NCI-H2081 treated with DMSO at 0.1 percent for 48 hours (cell line): ENCODE data around the gene ANKRD13D.

ENCODE experiments used
- DNase-seq: peaks from one replicate; lab custom pipeline; 2025; lab: John Stamatoyannopoulos, UW

Gene ANKRD13D

GRCh38 chr11:67285541-67286498 is 3.3 kb upstream of the ANKRD13D start:
- DNase-seq = no peak

DNA sequence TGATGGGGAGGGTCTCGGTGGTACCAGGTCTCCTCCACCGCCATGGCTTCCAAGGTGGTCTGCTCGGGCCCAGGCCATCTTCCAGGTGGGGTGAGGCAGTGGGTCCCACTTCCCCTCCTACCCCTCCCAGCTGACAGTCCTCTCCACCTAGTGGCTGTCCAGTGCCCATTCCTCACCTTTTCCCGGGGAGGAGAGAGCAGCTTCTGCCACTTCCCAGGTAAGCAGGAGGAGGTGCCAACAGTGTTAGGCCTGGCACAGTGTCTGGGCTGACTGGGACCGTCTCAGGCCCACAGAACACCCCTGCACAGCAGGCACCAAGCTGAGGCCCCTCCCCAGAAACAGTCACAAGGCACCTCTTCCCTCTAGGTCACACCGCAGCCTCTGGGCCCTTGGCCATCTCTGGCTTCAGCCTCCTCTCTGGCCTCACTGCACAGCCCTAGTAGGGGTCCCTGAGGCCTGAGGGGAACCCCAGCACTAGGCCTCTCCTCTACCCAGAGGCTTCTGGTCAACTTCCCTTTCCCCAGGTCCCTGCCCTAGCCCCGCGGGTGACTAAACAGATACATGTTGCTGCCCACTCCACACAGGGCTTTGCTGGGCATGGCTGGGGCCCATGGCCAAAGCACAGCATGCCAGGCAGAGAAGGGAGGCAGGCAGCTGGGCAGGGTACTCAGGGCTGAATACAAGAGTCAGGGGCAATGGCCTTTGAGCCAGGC is 2.3 kb upstream of the ANKRD13D start:
- DNase-seq = no peak

- DNase-seq = no peak
These were observed 1.5 kb upstream of the ANKRD13D start for GRCh38 chr11:67287355-67288197.

DNA sequence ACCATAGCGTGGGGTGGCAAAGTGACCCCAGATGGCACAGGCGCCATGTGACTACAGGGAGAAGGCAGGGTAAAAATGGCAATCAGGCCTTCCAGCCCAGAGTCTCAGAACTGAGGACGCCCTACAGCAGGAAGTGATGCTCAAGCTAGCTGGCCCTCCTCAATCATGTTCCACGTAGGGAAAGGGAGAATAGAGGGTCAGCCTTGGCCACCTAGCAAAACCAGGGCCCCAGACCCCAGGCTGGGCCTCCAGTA is 978 bp upstream of the ANKRD13D start:
- DNase-seq = no peak

DNA sequence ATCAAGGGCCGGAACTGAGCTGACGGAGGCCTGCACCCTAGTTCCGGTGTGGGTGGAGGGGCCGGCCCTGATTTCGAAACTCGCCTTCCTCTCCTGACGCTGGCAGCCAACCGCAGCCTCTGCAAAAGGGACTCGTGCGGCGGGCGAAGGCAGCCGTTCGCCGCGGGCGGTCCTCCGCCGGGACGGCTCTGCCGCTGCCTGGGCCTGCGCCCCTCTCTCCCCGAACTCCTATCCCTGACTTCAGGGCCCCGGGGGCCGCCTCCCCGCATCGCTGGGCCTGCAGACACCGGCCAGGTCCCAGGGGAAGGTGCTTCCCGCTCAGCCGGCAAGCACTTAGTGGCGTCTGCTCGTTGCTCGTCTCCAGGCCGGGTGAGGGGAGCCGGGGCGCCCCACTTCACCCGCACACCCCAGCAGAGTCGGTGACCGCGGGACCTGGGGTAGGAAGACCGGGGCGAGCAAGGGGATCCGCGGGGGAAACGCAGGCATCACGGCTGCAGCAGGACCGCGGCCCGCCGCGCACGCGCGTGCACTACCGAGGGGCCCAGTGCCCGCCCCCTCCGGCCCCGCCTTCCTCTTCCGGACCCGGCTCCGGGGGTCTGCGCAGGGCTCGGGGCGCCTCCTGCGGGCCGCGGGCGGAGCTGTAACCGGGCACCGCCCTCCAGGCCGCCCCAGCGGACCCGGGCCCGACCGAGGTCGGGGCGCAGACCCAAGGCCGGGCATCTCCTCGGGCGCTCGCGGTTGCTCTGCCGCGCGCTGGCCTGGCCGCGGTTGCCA is 464 bp upstream of the ANKRD13D start:
- no peak for DNase-seq

- no peak for DNase-seq
These were observed 762 bp downstream of the ANKRD13D start for GRCh38 chr11:67289651-67290479.

GRCh38 chr11:67290801-67291200 is 1.7 kb downstream of the ANKRD13D start:
- DNase-seq = no peak

- DNase-seq = no peak
These were observed 2.6 kb downstream of the ANKRD13D start for GRCh38 chr11:67291481-67292381.

DNA sequence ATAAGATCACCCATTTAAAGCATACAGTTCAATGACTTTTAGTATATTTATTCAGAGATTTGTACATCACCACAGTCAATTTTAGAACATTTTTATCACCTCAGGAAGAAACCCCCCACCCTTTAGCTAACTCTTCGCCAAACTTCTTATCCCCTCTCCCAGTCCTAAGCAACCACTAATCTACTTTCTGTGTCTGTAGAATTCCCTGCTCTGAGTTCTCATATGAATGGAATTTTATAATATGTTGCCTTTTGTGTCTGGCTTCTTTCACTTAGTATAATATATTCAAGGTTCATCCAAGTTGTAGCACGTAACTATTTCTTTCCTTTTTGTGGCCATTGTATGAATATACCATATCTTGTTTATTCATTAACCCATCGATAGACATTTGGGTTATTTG is 3.6 kb downstream of the ANKRD13D start:
- DNase-seq = no peak

DNA sequence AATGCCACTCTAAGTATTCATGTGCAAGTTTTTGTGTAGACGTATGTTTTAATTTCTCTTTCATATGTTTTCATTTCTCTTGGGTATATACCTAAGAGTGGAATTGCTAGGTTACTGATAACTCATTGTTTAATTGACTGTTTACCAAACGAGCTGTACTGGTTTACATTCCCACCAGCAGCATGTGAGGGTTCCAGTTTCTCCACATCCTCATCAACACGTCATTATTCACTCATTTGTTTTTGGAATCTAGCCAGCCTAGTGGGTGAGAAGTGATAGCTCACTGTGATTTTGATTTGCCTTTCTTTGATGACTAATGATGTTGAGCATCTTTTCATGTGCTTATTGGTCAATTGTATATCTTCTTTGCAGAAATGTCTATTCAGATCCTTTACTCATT is 4.0 kb downstream of the ANKRD13D start:
- DNase-seq = peak; percentile 26

DNA sequence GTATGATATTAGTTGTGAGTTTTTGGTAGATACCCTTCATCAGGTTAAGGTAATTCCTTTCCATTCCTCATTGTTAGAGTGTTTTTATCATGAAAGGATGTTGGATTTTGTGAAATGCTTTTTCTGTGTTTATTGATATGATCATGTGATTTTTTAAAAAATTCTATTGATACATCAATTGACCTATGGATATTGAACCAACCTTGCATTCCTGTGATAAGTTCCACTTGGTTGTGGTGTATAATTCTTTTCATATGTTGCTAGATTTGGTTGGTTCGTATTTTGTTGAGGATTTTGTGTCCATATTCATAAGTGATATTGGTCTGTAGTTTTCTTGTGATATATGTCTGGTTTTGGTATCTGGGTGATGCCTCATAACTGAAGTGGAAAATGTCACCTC is 6.7 kb downstream of the ANKRD13D start:
- DNase-seq = no peak

- no peak for DNase-seq
These were observed 9.7 kb downstream of the ANKRD13D start for GRCh38 chr11:67298786-67299185.

- no peak for DNase-seq
These were observed 10.5 kb downstream of the ANKRD13D start for GRCh38 chr11:67299471-67300191.

DNA sequence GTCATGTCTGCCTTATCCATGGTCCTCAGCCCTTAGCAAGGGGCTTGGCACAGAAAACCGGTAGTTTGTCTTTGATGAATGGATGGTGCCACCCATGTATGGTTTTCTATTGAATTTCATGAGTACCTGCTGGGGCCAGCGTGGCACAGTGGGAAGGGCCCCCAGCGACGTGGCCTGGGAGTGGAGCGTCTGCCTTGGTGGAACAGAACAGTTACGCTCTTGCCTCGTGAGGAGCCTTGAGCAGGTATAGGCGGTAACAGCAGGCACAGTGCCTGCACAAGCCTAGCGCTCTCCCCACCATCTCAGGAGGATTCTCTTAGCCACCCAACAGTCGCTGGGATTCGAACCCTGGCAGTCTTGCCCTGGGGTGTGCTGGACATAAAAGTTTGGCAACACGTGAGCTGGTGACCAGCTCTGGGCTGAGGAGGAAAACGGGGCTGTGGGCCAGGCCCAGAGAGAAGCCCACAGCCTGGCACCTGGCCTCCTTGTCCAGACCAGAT is 11.2 kb downstream of the ANKRD13D start:
- no peak for DNase-seq

GRCh38 chr11:67300756-67301312 is 11.7 kb downstream of the ANKRD13D start:
- DNase-seq = no peak

GRCh38 chr11:67301313-67301921 is 12.3 kb downstream of the ANKRD13D start:
- no peak for DNase-seq

DNA sequence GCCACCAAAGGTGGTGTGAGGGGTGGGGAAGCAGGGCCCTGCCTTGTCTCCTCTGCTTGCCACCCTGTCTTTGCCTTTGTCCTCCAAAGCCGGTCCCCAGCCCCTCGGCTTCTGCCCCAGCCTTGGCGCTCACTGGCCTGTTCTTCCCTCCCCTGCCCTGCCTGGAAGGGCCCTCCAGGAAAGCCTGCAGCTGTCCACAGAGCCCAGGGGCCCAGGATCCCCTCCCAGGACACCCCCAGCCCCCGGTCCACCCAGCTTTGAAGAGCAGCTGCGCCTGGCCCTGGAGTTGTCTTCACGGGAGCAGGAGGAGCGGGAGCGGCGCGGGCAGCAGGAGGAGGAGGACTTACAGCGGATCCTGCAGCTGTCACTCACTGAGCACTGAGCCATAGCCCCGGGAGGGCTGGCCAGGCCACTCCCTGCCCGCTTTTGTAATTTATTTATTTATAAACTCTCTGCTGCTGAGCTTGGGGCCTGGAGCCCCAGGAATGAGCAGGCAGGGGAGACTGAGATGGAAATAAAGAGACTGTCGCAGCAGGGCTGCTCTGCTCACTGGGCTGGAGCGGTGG is 12.9 kb downstream of the ANKRD13D start:
- DNase-seq = no peak
